NT2/D1 (cell line): ENCODE results near the gene SCIN.
"Not testable (repeated sequence)": the region's sequence is repeated elsewhere in the genome, so short reads cannot be mapped to it uniquely, and the experiment has no call there.

ENCODE experiments used
- DNase-seq: peaks from one replicate; pipeline ENCODE4 v3.0.0-alpha.2; 2011; ENCODE audit warnings: low read depth, low spot score
- H3K27me3 ChIP-seq: 2 replicates; pipeline ENCODE4 v1.6.0; 2011; ENCODE audit warnings: mild to moderate bottlenecking; ENCODE audit not compliant: insufficient read length, insufficient read depth
- H3K36me3 ChIP-seq: 2 replicates; pipeline ENCODE4 v1.6.1; 2011; ENCODE audit warnings: mild to moderate bottlenecking, low read length, mixed read lengths; ENCODE audit not compliant: insufficient read depth, insufficient read length
- H3K4me1 ChIP-seq: 2 replicates; pipeline ENCODE4 v1.5.1; 2011; ENCODE audit not compliant: insufficient read depth, insufficient read length
- H3K4me3 ChIP-seq: 2 replicates; pipeline ENCODE4 v1.5.1; 2011; ENCODE audit warnings: low read depth; ENCODE audit not compliant: insufficient read length
- H3K9ac ChIP-seq: 2 replicates; pipeline ENCODE4 v1.6.0; 2011; ENCODE audit warnings: low read depth; ENCODE audit not compliant: insufficient read length
- H3K9me3 ChIP-seq: 2 replicates; pipeline ENCODE4 v1.5.1; 2011; ENCODE audit warnings: mild to moderate bottlenecking, low read length; ENCODE audit not compliant: insufficient read depth
- SUZ12 ChIP-seq: IDR thresholded peaks from 2 replicates; pipeline ENCODE4 v1.6.1; 2011; ENCODE audit not compliant: insufficient read length, insufficient read depth; ENCODE audit errors: extremely low read depth
- YY1 ChIP-seq: IDR thresholded peaks from 2 replicates; pipeline ENCODE4 v1.6.1; 2011; ENCODE audit not compliant: insufficient read length, insufficient read depth
- ZNF274 ChIP-seq: IDR thresholded peaks from 2 replicates; pipeline ENCODE4 v1.6.1; 2011; ENCODE audit warnings: mild to moderate bottlenecking, low read depth, low read length

Gene SCIN

GRCh38 chr7:12653110-12653509 is 82.6 kb downstream of the SCIN start:
- Histone ChIP-seq H3K36me3 (no peaks in the 10 kb centered on the region), H3K9me3 (no peaks in the 10 kb centered on the region), H3K9ac (no peak overlapping the region), H3K4me3 (no peak overlapping the region), H3K27me3 (no peaks in the 10 kb centered on the region), H3K4me1 (no peaks in the 10 kb centered on the region)
- no peak for DNase-seq
- TF ChIP-seq SUZ12 (no peak), YY1 (no peak), ZNF274 (no peak)

- H3K4me1 ChIP-seq: no peaks in the 10 kb centered on the region
- no peak overlapping the region for H3K4me3 ChIP-seq
- no peak for TF ChIP-seq SUZ12
- TF ChIP-seq YY1: no peak
- TF ChIP-seq ZNF274: no peak
- H3K27me3 ChIP-seq: no peaks in the 10 kb centered on the region
- no peaks in the 10 kb centered on the region for H3K9me3 ChIP-seq
- DNase-seq: no peak
- no peak overlapping the region for H3K9ac ChIP-seq
- no peaks in the 10 kb centered on the region for H3K36me3 ChIP-seq
Observed at GRCh38 chr7:12653518-12653917, 83.0 kb downstream of the SCIN start.

- no peak for DNase-seq
- Histone ChIP-seq H3K4me3 (no peak overlapping the region), H3K4me1 (no peaks in the 10 kb centered on the region), H3K27me3 (no peaks in the 10 kb centered on the region), H3K9me3 (peaks cover 10% of the 10 kb centered on the region), H3K36me3 (no peaks in the 10 kb centered on the region), H3K9ac (no peak overlapping the region)
- TF ChIP-seq ZNF274 (no peak), SUZ12 (no peak), YY1 (no peak)
Observed at GRCh38 chr7:12655161-12655560, 84.6 kb downstream of the SCIN start.

- not testable (repeated sequence) for H3K4me3 ChIP-seq, H3K36me3 ChIP-seq, H3K4me1 ChIP-seq, H3K9ac ChIP-seq, H3K27me3 ChIP-seq
- peaks cover 34% of the 10 kb centered on the region for H3K9me3 ChIP-seq
- DNase-seq: peak; percentile 49
Observed at GRCh38 chr7:12660423-12660822, 89.9 kb downstream of the SCIN start.

- DNase-seq, H3K4me3 ChIP-seq, H3K27me3 ChIP-seq, H3K4me1 ChIP-seq, H3K36me3 ChIP-seq, H3K9ac ChIP-seq: not testable (repeated sequence)
- peaks cover 34% of the 10 kb centered on the region for H3K9me3 ChIP-seq
Observed at GRCh38 chr7:12660986-12661385, 90.5 kb downstream of the SCIN start.

GRCh38 chr7:12661581-12661980 is 91.1 kb downstream of the SCIN start:
- TF ChIP-seq ZNF274 (no peak), YY1 (no peak), SUZ12 (no peak)
- no peak overlapping the region for H3K4me3 ChIP-seq
- no peaks in the 10 kb centered on the region for H3K27me3 ChIP-seq
- H3K9me3 ChIP-seq: peaks cover 34% of the 10 kb centered on the region
- no peak for DNase-seq
- H3K4me1 ChIP-seq: no peaks in the 10 kb centered on the region
- H3K36me3 ChIP-seq: no peaks in the 10 kb centered on the region
- no peak overlapping the region for H3K9ac ChIP-seq

- 0 out of 2 replicates have a peak, but pooled peaks cover under 1% of the 10 kb centered on the region for H3K9me3 ChIP-seq
- no peak for DNase-seq
- no peaks in the 10 kb centered on the region for H3K4me1 ChIP-seq
- TF ChIP-seq ZNF274 (no peak), YY1 (no peak), SUZ12 (no peak)
- no peak overlapping the region for H3K9ac ChIP-seq
- H3K36me3 ChIP-seq: no peaks in the 10 kb centered on the region
- H3K4me3 ChIP-seq: no peak overlapping the region
- H3K27me3 ChIP-seq: no peaks in the 10 kb centered on the region
Observed at GRCh38 chr7:12670000-12670729, 99.6 kb downstream of the SCIN start.
